Right lobe of liver (tissue), 4 donors: ENCODE results near the gene UBB.

Experiments
- POLR2A ChIP-seq: fragments of 450-650 bp; IDR thresholded peaks from one replicate; pipeline ENCODE4 v1.6.1; 2017; ENCODE audit warnings: antibody characterized with exemption, mild to moderate bottlenecking
- TF ChIP-seq, protein P1 (sequence below), 4 donors: fragments of 200-600 bp in 3 of 4; fragments of 450-650 bp in 1 of 4; IDR thresholded peaks; one replicate each; pipeline versions ENCODE4 v1.5.1 to v1.8.0; 2016 to 2022; ENCODE audit warnings: antibody characterized with exemption in 4 of 4, mild to moderate bottlenecking in 2 of 4
- donor health status: DM: no; HTN: no; CAD: no.
- donor health status: DM: no; HTN: no; CAD: no.
- donor health status: DM: no; HTN: yes; CAD: no.

DNA sequence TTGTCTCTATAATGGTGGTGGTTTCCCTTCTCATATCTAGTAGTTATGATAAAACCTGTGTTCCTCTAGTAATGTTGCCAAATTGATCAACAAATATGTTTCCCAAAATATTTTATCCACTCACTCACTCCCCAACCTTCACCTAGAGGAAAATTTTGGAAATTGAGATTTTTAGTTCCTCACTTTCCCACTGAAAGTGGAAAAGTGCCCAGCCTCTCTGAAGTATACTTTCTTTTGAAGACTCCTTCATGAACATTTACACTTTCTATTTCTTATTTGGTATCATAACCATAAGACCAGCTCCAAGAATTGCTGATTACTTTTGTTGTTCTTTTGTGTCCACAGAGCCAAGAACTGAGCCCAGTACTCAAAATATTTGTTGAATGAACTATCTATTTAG lies 22.5 kb upstream of the UBB start:
- TF ChIP-seq, protein P1, sequence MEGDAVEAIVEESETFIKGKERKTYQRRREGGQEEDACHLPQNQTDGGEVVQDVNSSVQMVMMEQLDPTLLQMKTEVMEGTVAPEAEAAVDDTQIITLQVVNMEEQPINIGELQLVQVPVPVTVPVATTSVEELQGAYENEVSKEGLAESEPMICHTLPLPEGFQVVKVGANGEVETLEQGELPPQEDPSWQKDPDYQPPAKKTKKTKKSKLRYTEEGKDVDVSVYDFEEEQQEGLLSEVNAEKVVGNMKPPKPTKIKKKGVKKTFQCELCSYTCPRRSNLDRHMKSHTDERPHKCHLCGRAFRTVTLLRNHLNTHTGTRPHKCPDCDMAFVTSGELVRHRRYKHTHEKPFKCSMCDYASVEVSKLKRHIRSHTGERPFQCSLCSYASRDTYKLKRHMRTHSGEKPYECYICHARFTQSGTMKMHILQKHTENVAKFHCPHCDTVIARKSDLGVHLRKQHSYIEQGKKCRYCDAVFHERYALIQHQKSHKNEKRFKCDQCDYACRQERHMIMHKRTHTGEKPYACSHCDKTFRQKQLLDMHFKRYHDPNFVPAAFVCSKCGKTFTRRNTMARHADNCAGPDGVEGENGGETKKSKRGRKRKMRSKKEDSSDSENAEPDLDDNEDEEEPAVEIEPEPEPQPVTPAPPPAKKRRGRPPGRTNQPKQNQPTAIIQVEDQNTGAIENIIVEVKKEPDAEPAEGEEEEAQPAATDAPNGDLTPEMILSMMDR (IDR thresholded peaks at IDR 0.05): no peak
- no peak for TF ChIP-seq POLR2A
